Measurements from ENCODE around the gene SCAP. TPM values are rescaled to one million over a fixed set of nuclear protein-coding genes. Genes with fewer than 3 reads are reported as not detected.

Gene SCAP
- polyA plus RNA-seq, 1 of the 3 experiments (the other 2 are of a cell fraction): 28.0 TPM

DNA sequence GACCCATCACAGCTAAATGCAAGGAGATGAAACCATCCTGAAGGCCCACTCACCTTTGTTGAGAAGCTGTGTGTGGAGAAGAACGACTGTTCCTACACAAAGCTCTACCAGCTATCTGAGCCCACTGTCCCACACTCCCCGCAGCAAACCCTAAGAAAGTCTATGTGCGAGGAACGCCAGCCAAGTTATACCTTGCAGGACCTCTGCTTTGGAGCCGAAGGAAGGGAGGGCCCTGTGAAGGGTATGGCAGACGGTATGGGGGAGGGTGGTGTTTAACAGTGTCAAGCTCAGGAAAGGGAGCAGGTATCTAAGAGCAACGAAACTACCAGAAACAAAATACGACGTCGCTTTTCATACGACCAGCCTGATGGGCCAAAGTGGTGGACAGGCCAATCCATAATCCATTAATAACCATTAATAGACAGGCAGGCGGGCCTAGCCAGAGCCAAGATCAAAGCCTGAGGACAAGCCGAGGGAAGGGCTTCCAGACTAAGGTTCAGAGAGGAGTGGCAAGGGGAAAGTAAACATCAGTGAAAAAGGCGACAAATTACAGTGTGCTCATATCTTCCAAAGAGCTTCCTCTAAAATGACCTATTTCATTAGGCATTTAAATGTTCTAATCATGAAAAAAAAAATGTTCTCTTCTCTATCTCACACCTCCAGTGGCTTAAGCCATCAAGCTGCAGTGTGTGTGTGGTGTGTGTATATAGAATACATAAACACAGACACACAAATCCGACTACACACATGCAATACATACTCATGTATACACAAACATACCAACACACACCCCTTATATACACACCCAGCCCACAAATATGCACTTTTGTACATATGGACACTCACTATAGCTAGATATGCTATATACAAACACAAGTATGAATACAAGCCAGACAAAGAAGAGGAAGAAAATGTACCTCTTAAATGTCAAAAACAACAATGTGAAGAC is 51.0 kb downstream of the SCAP start (continued):
- TF ChIP-seq EZH2phosphoT487 (IDR thresholded peaks at IDR 0.05; ENCODE audit: borderline replicate concordance, low read depth): no peak
- TF ChIP-seq, protein P1, sequence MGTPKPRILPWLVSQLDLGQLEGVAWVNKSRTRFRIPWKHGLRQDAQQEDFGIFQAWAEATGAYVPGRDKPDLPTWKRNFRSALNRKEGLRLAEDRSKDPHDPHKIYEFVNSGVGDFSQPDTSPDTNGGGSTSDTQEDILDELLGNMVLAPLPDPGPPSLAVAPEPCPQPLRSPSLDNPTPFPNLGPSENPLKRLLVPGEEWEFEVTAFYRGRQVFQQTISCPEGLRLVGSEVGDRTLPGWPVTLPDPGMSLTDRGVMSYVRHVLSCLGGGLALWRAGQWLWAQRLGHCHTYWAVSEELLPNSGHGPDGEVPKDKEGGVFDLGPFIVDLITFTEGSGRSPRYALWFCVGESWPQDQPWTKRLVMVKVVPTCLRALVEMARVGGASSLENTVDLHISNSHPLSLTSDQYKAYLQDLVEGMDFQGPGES (IDR thresholded peaks at IDR 0.05; ENCODE audit: low read depth, low read length): no peak

DNA sequence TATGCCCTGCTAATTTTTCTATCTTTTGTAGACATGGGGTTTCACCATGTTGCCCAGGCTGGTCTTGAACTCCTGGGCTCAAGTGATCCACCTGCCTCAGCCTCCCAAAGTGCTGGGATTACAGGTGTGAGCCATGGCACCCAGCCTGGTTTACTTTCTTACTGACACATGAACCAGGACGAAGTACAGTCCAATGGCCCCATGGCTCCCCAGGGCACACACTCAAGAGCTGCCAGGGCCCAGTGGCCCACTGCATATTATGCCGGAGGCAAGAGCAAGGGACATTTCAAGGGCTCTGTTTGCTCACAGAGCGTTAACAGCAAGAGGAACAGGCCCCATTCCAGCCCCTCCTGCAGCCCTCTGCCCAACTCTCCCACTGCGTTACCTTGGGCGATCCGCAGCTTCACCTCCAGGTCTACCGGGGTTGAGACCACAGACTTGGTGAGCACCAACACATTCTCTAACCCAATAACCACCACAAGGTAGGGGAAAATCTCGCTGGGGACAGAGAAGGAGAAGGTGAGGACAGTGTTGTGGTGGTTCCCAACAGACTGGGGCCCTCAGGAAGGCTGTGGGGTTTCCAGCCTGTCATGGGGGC is 52.1 kb downstream of the SCAP start:
- no peaks in the 10 kb centered on the region for H3K27me3 ChIP-seq (ENCODE audit: insufficient read depth)
- H4K20me1 ChIP-seq (ENCODE audit: insufficient read depth): no peaks in the 10 kb centered on the region
- H3K4me3 ChIP-seq (ENCODE audit: low read depth in 2 of 2, low read length in 1 of 2): no peak overlapping the region
- H3K4me2 ChIP-seq: no peak overlapping the region
- peaks cover 11% of the 10 kb centered on the region for H3F3A ChIP-seq (replicated peaks; ENCODE audit: insufficient read depth)
- H3K79me2 ChIP-seq (ENCODE audit: insufficient read depth): no peaks in the 10 kb centered on the region
- DNase-seq: no peak
- no peaks in the 10 kb centered on the region for H3K9me2 ChIP-seq
- CTCF ChIA-PET: interaction anchor here (4.9 kb wide), 1 partner anchor 52 kb away, joined by 64 read pairs; the partner anchor contains the start of gene SCAP
- peaks cover 0 to 24% of the 10 kb centered on the region in 2 experiments; a peak in 1 of 4 replicates for H3K4me1 ChIP-seq (ENCODE audit: control insufficient read depth in 1 of 2, insufficient read depth in 2 of 2, low read depth in 1 of 2, low read length in 1 of 2)
- TF ChIP-seq NFIC (IDR thresholded peaks at IDR 0.05; ENCODE audit: borderline replicate concordance) (no peak), JUND (IDR thresholded peaks at IDR 0.05) (no peak), FOXJ3 (CRISPR knock-in tag; IDR thresholded peaks at IDR 0.05) (no peak)
- TF ChIP-seq, protein P2, sequence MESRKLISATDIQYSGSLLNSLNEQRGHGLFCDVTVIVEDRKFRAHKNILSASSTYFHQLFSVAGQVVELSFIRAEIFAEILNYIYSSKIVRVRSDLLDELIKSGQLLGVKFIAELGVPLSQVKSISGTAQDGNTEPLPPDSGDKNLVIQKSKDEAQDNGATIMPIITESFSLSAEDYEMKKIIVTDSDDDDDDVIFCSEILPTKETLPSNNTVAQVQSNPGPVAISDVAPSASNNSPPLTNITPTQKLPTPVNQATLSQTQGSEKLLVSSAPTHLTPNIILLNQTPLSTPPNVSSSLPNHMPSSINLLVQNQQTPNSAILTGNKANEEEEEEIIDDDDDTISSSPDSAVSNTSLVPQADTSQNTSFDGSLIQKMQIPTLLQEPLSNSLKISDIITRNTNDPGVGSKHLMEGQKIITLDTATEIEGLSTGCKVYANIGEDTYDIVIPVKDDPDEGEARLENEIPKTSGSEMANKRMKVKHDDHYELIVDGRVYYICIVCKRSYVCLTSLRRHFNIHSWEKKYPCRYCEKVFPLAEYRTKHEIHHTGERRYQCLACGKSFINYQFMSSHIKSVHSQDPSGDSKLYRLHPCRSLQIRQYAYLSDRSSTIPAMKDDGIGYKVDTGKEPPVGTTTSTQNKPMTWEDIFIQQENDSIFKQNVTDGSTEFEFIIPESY (IDR thresholded peaks at IDR 0.05; ENCODE audit: borderline replicate concordance, low read depth): no peak
- no peak overlapping the region for H3K9ac ChIP-seq
- POLR2A ChIA-PET: no interaction called here
- WGBS (ENCODE audit: low lambda C conversion rate): 98% methylated on average over 7 of the region's 8 CpGs
- H2AFZ ChIP-seq (ENCODE audit: low read depth): no peak overlapping the region
- no peak overlapping the region for H3K27ac ChIP-seq (ENCODE audit: low read depth in 2 of 2, low read length in 1 of 2)
- H3K9me3 ChIP-seq: no peaks in the 10 kb centered on the region
- peaks cover 3 to 64% of the 10 kb centered on the region in 2 experiments for H3K36me3 ChIP-seq (replicated peaks in 1 of 2; ENCODE audit: control insufficient read depth in 1 of 2, insufficient read depth in 2 of 2, low read length in 1 of 2)

DNA sequence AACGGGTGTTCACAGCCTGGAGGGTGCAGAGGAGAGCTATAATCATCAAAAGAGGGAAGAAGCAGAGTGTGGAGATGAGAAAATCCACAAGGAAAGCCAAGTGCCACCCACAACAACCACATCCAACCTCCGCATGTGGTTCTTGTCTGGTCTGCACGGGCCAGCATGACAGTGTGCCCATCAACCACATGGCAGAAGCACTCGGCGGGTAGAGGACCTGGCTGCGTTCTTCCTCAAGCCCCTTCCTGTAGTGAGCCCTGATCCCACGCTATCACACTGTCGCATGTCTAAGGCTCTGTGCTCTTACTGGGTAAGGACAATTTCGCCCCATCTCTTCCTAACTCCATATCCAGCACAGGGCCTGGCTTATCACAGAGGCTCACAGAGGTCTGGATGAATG is 53.0 kb downstream of the SCAP start:
- ChIA-PET CTCF (interaction anchor here (0.6 to 4.9 kb wide), 6 partner anchors 12 to 53 kb away, joined by 3 to 64 read pairs (median 14); partner anchors contain the start of gene SCAP), POLR2A (interaction anchor here (0.9 to 1.1 kb wide), 2 partner anchors 9 to 42 kb away, joined by 4 read pairs; partner anchors contain the start of gene PTPN23)
- Histone ChIP-seq H3K9me3 (no peaks in the 10 kb centered on the region), H4K20me1 (ENCODE audit: insufficient read depth) (no peaks in the 10 kb centered on the region), H3K9ac (no peak overlapping the region), H3K4me3 (ENCODE audit: low read depth in 2 of 2, low read length in 1 of 2) (no peak overlapping the region), H3K36me3 (replicated peaks in 1 of 2; ENCODE audit: control insufficient read depth in 1 of 2, insufficient read depth in 2 of 2, low read length in 1 of 2) (peaks cover 3 to 59% of the 10 kb centered on the region in 2 experiments), H3K27ac (ENCODE audit: low read depth in 2 of 2, low read length in 1 of 2) (peak overlapping the region in 1 of 2 experiments; percentile 90; a peak in 1 of 4 replicates), H3K4me2 (no peak overlapping the region), H3K27me3 (ENCODE audit: insufficient read depth) (no peaks in the 10 kb centered on the region), H3K9me2 (no peaks in the 10 kb centered on the region), H3K4me1 (ENCODE audit: control insufficient read depth in 1 of 2, insufficient read depth in 2 of 2, low read depth in 1 of 2, low read length in 1 of 2) (peaks cover 0 to 24% of the 10 kb centered on the region in 2 experiments; a peak in 1 of 4 replicates), H3F3A (replicated peaks; ENCODE audit: insufficient read depth) (peaks cover 11% of the 10 kb centered on the region), H3K79me2 (ENCODE audit: insufficient read depth) (no peaks in the 10 kb centered on the region), H2AFZ (ENCODE audit: low read depth) (no peak overlapping the region)
- WGBS (ENCODE audit: low lambda C conversion rate): 95% methylated on average over 5 of the region's 9 CpGs
- no peak for DNase-seq
- TF ChIP-seq CHD2 (IDR thresholded peaks at IDR 0.05; ENCODE audit: low read length, partially characterized antibody) (no peak), MEF2A (IDR thresholded peaks at IDR 0.05; ENCODE audit: borderline replicate concordance, low read depth) (no peak), NRF1 (IDR thresholded peaks at IDR 0.05; ENCODE audit: low read depth, low read length) (no peak), POLR2AphosphoS5 (IDR thresholded peaks at IDR 0.05; ENCODE audit: low read depth, low read length) (no peak), MXI1 (IDR thresholded peaks at IDR 0.05; ENCODE audit: low read depth, low read length) (no peak), YY1 (IDR thresholded peaks at IDR 0.05; ENCODE audit: low read depth) (no peak), FOSL2 (IDR thresholded peaks at IDR 0.05; ENCODE audit: borderline replicate concordance, low read depth) (no peak)

All from SK-N-SH (cell line).